Measurements from ENCODE around the gene RAD18.

RAD18 gene, protein sequence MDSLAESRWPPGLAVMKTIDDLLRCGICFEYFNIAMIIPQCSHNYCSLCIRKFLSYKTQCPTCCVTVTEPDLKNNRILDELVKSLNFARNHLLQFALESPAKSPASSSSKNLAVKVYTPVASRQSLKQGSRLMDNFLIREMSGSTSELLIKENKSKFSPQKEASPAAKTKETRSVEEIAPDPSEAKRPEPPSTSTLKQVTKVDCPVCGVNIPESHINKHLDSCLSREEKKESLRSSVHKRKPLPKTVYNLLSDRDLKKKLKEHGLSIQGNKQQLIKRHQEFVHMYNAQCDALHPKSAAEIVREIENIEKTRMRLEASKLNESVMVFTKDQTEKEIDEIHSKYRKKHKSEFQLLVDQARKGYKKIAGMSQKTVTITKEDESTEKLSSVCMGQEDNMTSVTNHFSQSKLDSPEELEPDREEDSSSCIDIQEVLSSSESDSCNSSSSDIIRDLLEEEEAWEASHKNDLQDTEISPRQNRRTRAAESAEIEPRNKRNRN
- 18.5 to 21.3 (median 19.6) reads per million in 4 donors for total RNA-seq

DNA sequence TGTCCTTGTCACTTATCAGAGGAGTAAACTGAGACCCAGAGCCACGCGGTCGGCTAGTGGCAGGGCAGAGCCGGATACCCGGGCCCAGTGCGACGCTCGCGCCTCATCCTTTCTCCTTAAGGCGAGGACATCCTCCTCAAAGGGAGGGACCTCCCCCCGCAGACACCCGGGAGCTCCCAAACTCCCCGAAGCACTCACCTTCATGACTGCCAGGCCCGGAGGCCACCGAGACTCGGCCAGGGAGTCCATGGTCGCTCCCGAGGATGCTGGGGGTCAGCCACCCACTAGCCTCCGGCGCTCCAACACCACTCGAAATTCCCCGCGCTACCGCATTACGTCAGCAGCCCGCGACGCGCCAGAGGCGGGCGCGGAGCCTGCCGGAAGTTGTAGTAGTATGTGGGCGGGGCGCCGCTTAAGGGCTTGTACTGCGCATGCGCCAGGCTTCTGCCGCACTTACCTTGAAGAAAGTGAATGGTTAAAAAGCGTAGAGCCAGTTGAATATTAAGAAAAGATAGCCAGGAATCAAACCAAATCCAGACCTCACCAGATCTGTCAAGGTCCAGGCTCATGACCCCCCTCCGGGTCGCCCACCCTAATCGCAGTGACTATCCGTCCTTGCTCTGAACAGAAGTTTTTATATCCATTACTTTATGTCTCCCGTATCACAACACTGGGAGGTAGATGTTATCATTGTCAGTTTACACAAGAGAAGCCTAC is at the start of gene RAD18:
TSS of gene RAD18 (minus strand) at position 336 of the 717 bp plus-strand sequence. CDS start at position 249, 87 bp downstream.
- peak; percentile 83 to 93 (median 86) for DNase-seq

DNA sequence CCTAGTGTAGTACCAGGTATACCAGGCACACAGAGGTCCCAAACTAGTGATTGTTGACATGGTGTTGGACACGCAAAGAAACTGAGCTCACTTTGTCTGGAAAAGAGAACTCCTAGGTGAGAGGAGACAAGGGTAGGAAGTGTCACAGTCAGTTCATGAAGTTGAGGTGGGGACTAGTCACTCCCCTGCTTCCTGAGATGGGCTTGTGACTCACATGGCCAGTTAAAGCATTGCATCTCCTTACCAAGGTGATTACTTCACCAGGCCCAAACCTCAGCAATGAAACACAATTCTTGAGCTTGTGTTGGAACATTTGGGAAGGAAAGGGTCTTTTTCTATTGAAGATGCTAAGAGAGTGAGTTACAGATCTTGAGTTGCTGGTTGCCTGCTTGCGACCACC is 49.2 kb upstream of the RAD18 start:
- DNase-seq, result no peak

DNA sequence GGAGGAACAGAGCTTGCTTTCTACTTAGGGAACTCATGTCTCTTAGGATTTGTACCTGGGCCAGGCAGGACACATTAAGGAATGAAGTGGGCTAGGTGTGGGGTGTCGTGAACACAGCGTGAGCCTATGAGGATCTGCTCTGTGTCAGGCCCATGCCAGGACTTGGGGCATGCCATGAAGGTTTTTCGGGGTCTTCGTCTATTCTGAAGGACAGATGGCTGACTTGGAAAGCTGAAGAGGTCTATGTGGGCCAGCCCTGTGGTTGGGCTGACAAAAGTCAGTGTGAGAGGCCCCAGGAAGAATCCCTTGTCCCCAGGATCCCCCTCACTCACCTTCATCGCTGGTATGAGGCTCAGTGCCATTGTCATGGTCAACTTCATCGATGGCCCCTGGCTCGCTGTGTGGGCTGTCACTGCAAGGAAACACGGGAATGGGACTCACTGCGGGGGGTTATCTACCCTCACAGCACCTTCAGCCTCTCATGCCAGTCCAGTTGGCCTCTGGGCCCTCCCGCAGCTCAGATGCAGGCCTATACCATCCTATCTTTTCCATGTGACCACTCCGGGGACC is 46.8 kb upstream of the RAD18 start:
- DNase-seq, result no peak

DNA sequence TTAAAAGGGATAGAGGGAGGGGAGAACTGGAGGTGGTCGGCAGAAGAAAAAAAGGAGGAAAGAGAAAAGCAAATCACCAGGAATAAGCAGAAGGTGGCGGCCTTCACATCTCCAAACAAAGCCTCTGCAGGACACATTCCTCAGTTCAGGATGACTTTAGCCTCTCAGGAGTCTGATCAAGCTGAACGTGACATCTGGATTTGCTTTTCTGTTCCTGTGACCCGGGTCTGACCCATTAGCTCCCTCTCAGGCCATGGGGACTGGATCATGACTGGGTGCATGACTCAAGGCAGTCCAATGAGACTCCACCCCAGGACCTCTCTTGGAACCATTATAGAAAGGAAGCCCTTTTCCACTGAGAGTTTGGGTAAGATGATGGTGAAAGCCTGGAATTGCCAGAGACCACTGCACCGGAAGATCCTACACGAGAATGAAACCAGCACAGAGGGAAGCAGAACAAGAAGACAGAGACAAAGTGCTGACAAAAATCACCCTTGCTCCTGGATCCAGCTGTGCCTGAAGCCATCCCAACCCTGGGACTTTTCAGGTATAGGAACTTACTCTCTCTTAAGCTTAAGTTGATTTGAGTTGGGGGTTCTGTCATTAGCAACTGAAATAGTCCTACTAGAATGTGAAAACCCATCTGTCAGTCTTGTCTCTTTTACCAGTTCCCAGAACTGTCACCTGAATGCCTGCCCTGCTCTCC is 45.4 kb upstream of the RAD18 start:
- DNase-seq, result no peak

DNA sequence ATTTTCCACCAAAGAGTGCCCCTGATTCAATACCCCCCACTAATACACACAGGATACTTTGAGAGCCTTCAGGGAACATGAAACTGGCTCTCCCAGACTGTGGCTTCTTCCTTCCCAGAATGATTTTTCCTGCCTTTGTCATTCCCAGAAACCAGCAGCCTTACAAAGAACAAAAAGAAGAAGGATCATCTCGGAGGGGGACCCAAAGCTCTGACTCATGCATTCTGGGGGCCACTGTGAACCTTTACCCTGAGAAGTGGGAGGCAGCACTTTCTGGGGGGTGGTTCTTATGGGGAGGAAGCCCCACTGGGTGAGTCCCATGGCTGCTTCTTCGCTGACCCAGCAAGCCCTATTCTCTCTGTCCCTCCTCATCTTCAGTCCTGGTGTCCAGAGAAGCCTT is 44.7 kb upstream of the RAD18 start:
- DNase-seq, result no peak

DNA sequence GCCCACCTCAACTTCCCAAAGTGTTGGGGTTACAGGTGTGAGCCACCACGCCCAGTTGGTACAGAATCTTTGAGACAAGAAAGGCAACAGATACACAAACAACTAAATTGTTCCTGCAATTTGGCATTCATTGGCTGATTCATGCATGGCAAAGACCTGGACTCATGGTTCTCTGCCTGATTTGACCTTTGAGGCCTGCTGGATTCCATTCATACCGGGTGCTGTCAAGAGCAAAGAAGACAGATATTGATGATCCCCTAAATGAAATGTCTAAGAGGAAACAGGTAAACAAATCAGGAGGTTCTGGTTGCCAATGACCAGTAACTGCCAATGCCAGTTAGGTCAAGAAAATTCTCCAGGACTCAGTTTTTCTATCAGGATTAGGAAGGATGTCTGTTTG is 43.9 kb upstream of the RAD18 start:
- DNase-seq, result no peak

DNA sequence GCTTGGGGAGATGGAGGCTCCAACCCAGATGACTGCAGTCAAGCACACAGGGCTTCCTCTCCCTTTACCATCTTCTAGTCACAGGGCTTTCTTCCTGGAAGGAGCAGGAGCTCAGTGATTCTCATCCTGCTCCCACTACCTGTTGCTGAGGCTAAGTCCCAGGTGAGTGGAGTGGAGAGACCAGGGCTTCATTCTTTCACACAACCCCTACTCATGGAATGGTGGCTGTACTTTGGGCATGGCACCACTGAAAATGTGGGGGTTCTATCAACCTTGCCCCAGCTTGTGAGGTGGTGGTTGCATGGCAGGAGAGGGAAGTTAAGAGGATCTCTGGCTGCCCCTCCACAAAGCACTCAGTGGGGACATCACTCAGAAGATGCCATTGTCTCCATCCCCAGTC is 36.8 kb upstream of the RAD18 start:
- no peak for DNase-seq

DNA sequence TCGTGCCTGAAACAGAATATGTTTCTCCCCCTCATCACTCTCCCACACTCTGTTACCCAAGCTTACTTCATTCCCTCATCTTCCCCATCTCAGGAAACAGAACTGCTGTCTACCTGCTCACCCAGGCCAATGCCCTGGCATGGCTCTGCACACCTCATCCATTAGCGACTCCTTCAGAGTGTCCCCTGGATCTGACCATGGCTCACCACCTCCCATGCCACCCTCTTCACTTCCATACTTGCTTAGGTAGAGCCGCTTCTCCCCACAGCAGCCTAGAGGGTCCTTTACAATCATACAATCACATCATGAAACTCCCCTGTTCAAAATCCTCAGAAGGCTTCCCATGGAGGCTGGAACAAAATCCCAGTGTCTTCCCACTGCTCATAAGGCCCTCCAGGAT is 33.9 kb upstream of the RAD18 start:
- no peak for DNase-seq

DNA sequence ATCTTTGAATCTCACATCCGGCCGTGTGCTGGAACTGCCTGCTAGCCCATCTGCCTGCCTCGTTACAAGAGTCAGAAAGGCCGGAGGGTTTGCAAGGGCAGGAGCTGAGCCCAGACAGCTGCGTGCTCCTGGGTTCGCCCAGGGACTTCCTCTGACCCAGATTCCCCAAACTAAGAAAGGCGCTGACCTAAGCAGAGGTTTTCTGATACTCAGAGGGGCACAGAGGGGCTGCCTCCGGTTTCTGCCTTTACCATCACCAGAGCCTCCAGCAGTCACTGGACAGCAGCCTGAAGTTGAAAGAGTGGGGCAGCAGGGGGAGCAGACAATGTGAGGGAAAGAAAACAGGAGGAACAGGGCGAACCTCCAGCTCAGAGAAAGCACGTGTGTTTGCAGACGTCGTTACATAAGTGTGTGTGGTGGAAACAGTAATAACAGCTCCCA is 33.4 kb upstream of the RAD18 start:
- DNase-seq, result no peak

DNA sequence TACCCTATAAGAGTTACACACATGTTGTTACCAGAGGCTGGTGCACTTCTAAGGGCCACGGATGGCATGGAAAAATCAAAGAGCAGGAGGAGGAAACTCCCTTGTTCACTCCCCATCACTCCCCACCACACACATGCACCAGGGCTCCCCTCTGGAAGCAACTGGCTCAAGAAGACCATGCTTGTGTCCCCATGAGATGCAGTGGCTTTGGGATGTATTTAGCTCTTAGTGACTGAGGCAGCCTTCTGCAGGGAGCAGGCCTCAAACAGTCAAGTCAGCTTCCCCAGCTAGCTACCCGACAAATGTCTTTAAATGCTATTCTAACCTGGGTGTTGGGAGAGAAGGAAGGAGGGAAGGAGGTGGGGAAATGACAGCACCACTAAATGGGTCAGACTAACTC is 32.9 kb upstream of the RAD18 start:
- DNase-seq, result no peak

DNA sequence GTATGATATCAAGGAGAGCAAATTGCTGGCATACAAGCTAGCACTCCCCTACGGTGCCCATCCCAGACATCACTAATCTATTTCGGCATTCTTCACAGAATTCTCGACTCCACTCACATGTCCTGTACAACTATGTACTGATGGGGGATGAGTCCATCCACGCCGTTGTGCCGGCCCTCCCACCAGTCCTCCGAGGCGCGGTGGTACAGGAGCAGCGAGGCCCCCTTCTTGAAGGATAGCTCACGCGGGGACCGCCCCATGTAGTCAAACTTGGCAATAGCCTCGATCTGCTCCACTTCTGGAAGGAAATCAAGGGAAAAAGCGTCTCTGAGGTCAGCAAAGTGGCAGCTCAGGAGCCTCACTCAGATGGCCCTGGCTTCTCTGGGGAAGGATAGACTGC is 31.0 kb upstream of the RAD18 start:
- no peak for DNase-seq

DNA sequence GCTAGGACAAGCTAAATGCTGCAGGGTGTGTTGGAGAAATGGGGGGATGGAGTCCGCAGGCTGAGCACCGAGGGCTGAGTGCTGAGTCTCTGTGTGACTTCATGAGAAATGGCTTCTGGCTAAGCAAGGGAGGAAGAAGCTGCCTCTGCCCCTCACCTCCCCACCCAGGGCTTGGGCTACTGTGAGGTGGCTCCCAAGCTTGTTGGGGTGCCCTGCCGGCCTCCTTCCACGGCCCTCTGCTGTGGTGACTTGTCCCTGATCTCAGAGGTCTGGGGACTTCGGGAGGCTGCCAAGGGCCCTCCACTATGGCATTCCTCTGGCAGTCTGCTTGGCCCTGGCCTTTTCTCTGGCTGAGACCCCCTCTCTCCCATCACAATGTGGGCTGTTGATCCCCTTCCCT is 30.1 kb upstream of the RAD18 start:
- DNase-seq, result no peak

DNA sequence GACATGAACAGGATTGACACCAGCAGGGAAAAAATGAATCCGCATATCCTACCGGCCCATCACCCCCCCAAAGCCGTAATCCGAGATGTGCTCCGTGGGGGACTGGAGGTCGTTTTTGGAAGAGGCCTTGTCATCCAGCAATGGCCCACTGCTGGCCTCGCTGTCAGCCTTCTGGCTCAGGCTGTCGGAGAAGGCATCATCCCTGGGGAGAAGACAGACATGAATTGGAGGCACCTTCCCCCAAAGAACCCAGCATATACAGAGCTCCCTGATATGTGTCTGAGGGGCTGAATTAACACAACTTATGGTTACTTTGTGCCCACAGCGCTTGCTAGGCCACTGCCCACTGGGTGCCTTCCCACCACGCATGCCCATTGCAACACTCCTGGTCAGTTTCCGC is 29.6 kb upstream of the RAD18 start:
- DNase-seq, result no peak

DNA sequence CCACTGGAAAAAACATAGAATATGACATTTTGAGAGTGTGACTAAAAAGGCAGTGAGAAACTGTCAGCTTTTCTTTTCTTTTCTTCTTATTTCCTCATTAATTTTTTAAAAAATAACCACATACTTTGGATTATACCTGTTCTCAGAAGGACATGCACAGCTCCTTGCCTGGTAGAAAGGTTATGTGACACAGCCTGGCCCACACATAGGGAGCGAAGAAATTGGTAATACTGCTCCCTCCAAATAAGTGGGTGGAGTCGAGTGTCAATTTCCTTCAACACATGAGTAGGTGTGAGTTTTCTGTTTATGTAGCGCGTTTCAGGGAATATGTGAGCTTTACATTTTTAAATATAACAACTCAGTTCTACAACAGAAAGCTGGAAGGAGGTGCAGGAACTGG is 28.9 kb upstream of the RAD18 start:
- DNase-seq, result no peak

DNA sequence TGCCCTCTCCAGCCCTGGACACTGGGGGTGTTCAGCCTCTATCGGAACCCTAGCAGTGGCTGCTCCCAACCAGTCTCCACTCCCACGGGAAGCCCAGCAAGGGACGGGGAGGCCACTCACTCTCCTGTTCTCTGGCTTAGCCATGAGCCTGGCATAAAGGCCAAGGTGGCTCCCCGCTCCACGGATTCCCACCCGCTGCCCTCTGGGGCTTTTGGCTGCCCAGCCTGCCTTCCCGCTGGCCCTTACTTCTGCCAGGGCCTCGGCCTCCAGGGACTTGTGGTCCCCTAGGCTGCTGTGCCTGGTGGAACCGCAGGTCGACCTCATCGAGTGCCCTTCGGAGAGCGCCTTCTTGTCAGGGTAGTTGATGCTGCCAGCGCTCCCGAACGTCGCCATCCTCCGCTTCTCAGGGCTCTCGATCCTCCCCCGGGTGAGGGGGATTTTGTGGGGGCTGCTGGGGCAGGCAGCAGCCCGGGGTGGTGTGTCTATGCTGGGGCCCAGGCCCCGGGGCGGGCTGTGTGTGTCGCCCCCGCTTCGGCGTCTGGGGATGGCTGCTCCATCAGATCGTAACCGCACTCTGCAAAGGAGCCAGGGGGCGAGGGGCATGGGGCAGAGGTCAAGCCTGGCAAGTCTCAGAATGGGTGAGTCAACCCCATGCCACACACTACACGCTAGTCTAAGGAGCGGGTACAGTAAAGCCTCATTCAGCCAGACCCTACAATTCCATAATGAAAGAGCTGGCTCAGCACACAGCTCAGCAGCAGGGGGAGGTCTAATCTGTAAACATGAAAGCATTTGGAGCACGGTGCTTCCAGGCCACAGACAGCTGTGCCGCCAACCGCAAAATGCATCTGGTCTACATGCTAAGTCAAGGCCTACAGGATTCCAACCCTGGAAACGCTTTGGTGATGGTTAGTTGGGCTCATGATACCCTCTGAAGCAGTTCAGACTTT is 27.3 kb upstream of the RAD18 start:
- DNase-seq, result no peak

DNA sequence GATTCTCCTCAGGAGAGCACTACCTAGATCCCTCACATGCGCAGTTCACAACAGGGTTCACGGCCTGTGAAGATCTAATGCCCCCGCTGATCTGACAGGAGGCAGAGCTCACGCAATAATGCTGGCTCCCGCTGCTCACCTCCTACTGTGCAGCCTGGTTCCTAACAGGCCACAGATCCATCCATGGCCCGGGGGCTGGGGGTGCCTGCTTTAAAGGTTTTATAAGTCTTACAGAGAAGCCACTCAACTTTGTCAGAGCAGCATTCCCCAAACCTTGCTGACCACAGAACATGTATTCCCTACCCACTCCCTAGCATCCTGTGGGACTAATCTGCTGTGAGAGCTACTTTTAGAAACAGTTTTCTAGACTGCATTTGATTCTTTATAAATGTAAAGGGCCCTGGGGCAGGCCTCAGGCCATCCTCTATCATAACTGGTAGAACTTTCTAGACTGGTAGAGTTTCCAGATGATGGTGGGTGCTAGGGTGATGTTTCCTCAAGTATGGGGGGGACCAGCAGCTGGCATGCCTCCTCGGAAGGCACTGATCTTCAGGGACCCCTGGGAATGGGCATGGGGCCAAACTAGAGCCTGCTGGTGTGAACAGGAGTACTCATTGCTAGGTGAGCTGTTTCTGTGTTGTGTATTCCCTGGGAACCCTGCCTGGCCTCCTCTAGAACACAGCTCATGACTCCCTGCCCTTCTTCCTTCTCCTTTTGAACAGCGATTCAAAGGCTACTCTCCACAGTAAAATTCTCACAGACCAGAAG is 25.7 kb upstream of the RAD18 start:
- no peak for DNase-seq

DNA sequence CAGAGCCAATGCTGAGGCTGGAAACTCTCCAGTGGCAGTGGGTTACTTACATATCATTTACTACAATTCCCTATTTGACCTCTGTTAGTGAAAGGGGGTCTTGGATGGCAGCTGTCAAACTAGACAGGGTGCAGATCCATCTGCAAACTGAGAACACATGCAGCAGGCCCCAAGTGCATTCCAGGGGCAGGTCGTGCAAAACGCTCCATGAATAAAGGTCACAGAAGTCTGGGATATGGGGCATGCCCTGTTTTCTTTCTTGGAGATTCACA is 25.0 kb upstream of the RAD18 start:
- no peak for DNase-seq

DNA sequence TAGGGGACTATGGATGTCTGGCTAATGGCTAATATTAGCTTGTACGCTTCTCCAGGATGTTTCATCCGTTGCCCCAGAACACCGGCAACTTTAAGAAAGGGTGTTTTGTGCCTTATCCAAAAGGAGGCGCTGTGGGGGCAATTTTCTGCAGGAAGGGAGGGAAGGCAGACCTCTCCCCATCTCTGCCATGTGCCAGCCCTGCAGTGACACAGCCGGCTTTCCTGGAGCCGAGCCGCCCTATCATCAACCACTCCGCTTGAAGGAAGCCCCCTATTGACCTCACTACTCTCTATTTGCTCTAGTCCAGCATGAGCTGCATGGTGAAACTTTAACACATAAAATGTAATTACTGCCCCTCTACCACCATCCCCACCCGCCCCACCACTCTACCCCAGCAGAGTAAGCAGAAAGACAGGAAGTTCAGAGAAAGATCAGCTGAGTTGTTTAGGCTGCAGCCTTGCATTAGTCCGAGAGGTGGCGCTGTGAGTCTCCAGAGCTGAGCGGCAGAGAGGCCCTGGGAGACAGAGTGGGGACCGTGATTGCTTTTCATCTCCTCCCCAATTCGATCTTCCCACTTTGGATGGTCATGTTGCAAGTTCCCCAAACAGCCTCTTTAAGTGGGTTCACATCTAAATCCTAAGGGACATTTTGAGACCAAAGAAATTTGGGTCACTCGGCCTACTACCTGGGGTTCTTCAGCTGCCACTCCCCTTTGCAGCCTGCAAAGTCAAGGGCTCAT is 24.5 kb upstream of the RAD18 start:
- DNase-seq, result peak in 4 of 5 donors; percentile 35 to 56 (median 45)

DNA sequence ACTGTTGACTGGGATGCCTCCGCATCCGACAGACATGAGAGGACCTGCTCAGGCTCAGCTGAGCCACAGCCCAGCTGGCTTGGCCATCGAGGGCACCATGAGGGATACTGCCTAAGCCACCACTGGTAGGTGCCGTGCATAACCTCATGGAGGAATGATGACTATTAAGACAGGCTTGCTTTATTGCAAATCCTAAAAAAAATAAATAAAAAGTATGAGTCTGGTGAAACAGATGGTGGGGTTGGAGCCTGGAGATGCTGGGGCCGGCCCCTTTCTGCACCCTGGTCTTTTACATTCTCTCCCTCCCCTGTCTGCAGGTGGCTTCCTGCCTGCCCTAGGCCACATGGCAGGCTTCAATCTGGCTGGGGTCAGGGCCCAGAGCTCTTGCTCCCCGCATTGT is 24.0 kb upstream of the RAD18 start:
- no peak for DNase-seq

DNA sequence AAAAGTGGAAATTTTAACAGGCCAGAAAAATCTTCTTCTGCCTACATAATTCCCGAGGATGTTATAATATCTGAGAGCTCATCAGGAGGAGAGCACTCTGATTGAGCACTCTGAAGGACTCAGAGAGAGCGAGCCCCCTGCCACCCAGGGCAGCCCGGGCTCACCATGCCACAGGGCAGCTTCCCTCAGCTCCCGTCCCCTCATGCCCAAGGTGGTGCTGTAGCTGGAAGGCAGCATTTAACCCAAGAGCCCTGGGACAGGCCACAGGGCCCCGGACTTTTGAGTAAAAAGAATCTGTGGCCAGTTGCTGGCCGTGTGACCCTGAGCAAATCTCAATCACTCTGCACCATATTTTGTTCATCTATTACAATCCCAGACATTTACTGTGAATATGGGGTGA is 23.5 kb upstream of the RAD18 start:
- no peak for DNase-seq

DNA sequence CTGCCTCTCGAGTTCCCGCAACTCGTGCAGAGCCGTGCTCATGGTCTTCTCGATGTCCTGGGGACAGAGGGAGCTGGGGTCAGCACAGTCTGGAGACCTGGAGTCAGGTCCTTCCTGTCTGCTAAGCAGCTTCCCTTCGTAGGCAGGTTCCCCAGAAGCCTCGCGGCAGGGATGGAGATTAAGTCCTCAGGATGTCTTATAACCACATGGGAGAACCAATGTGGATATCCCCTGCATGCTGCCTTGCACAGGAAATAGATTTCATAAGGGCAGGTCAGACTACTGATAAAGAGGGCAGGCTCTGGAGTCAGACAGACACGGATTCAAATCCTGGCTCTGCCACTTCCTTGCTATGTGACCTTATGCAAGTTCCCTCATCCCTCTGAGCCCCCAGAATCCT is 22.6 kb upstream of the RAD18 start:
- no peak for DNase-seq

All from T-helper 1 cell (primary cell).